ENCODE measurements around the gene SMG6. TPM values are rescaled to one million over a fixed set of nuclear protein-coding genes. Genes with fewer than 3 reads are reported as not detected.

SMG6 gene
- total RNA-seq, 1 experiment from 2014 or later, result 28.6 TPM

- H3K27me3 ChIP-seq (ENCODE audit: insufficient read depth, low read length), result no peaks in the 10 kb centered on the region
- no peaks in the 10 kb centered on the region for H4K20me1 ChIP-seq (ENCODE audit: control insufficient read depth, insufficient read depth, insufficient read length)
- no peaks in the 10 kb centered on the region for H3K79me2 ChIP-seq (ENCODE audit: insufficient read depth, low read length)
- no peaks in the 10 kb centered on the region for H3K36me3 Mint-ChIP-seq (ENCODE audit: insufficient read depth in 1 of 3, low read depth in 3 of 3)
- WGBS (ENCODE audit: extremely low coverage, insufficient read length, low lambda C conversion rate), result no CpG with 5 or more reads among the region's 11 CpGs
- H4K91ac ChIP-seq (ENCODE audit: insufficient read length, low read depth, low read length), result no peak overlapping the region
- H2BK20ac ChIP-seq (ENCODE audit: low read depth, low read length, poor library complexity, severe bottlenecking), result no peak overlapping the region
- peak overlapping the region; percentile 23 to 80 (median 74); a peak in 3 of 7 replicates for H3K27ac Mint-ChIP-seq
- no peak overlapping the region for H3K27ac ChIP-seq (ENCODE audit: insufficient read length, low read depth, low read length)
- no peak overlapping the region for H3K18ac ChIP-seq (ENCODE audit: insufficient read length, low read depth, low read length)
- no peak overlapping the region for H2BK5ac ChIP-seq (ENCODE audit: insufficient read length, low read length)
- peaks cover 28 to 34% of the 10 kb centered on the region in 2 experiments for H3K4me1 Mint-ChIP-seq
- no peak overlapping the region for H3K23ac ChIP-seq (ENCODE audit: insufficient read length, low read depth, low read length)
- H2BK15ac ChIP-seq (ENCODE audit: low read depth, low read length), result no peak overlapping the region
- H4K5ac ChIP-seq (ENCODE audit: insufficient read length, low read depth, low read length), result no peak overlapping the region
- H3K23me2 ChIP-seq (ENCODE audit: insufficient read length, low read depth, low read length, poor library complexity, severe bottlenecking), result no peaks in the 10 kb centered on the region
- peak overlapping the region in 1 of 2 experiments; percentile 8; a peak in 4 of 5 replicates for H3K4me3 Mint-ChIP-seq
- no peaks in the 10 kb centered on the region for H3K9me3 Mint-ChIP-seq
- DNase-seq, result peak; percentile 93
- H3K14ac ChIP-seq (ENCODE audit: insufficient read depth, low read length), result no peak overlapping the region
- no peak overlapping the region for H3K56ac ChIP-seq (ENCODE audit: insufficient read length, low read depth, low read length)
- no peak overlapping the region for H4K8ac ChIP-seq (replicated peaks; ENCODE audit: insufficient read length, low read depth, low read length)
- H3K4ac ChIP-seq (ENCODE audit: low read depth, low read length), result no peak overlapping the region
- H2AFZ ChIP-seq (ENCODE audit: low read length), result no peak overlapping the region
- H2BK12ac ChIP-seq (ENCODE audit: insufficient read length, low read depth, low read length), result no peak overlapping the region
- H3K9me3 ChIP-seq (ENCODE audit: control insufficient read depth, low read depth, low read length), result no peaks in the 10 kb centered on the region
- H3K4me2 ChIP-seq (ENCODE audit: insufficient read depth, insufficient read length, low read length), result peak overlapping the region; percentile 28
- no peak for TF ChIP-seq CTCF (conservative IDR thresholded peaks at IDR 0.05)
- no peaks in the 10 kb centered on the region for H3K27me3 Mint-ChIP-seq (ENCODE audit: low read depth)
- H2BK120ac ChIP-seq (ENCODE audit: low read depth, low read length, poor library complexity, severe bottlenecking), result no peak overlapping the region
- no peak overlapping the region for H2AK5ac ChIP-seq (ENCODE audit: insufficient read length, low read length)
- no peak overlapping the region for H3K9ac ChIP-seq (ENCODE audit: extremely low read depth, insufficient read length, low read length)
- no peak overlapping the region for H3T11ph ChIP-seq (ENCODE audit: low read length)
- H3K79me1 ChIP-seq (ENCODE audit: insufficient read depth, low read depth, low read length, poor library complexity, severe bottlenecking), result no peaks in the 10 kb centered on the region
- peaks cover 7% of the 10 kb centered on the region; the same call in 1 of the 2 replicates for H3K4me1 ChIP-seq (ENCODE audit: insufficient read depth, low read length)
Observed at GRCh38 chr17:2137342-2138098, 166.1 kb downstream of the SMG6 start.
